K562 (cell line): ENCODE measurements around the gene RNFT2. TPM values are rescaled to one million over a fixed set of nuclear protein-coding genes. Genes with fewer than 3 reads are reported as not detected.

Experiments used
- BMI1 ChIP-seq: fragments of 150-350 bp; IDR thresholded peaks from 2 replicates; pipeline ENCODE4 v1.6.1; 2014; ENCODE audit warnings: low read length
- CHD1 ChIP-seq: fragments of 200-600 bp; sonication (generic); IDR thresholded peaks from one replicate; pipeline ENCODE4 v1.6.1; 2012; ENCODE audit warnings: mild to moderate bottlenecking, moderate library complexity, low read length, inconsistent platforms
- L3MBTL2 ChIP-seq: fragments of 450-650 bp; IDR thresholded peaks from 2 replicates; pipeline ENCODE4 v1.6.1; 2016; ENCODE audit warnings: mild to moderate bottlenecking, moderate library complexity
- PHF8 ChIP-seq: fragments of 200-600 bp; sonication (generic); IDR thresholded peaks from 2 replicates; pipeline ENCODE4 v1.6.1; 2012; ENCODE audit warnings: mixed run types, mild to moderate bottlenecking, inconsistent platforms, low read length, moderate library complexity, borderline replicate concordance
- POLR2AphosphoS5 ChIP-seq: IDR thresholded peaks from 2 replicates; pipeline ENCODE4 v1.6.1; 2011; ENCODE audit warnings: mild to moderate bottlenecking, low read depth, low read length, moderate library complexity; ENCODE audit not compliant: control insufficient read depth, insufficient read depth
- SMARCE1 ChIP-seq: fragments of 450-650 bp; IDR thresholded peaks from 2 replicates; pipeline ENCODE4 v1.7.1; 2016; ENCODE audit warnings: mild to moderate bottlenecking
- TBL1XR1 ChIP-seq, 2 experiments: IDR thresholded peaks; 2 replicates each; pipeline ENCODE4 v1.6.1; 2012; ENCODE audit warnings: improper control_type of control experiment in 2 of 2, low read length in 2 of 2, mild to moderate bottlenecking in 1 of 2
- ZBTB40 ChIP-seq, 2 experiments: fragments of 450-650 bp in 1 of 2; sonication (generic) in 1 of 2; formaldehyde crosslinking in 1 of 2; IDR thresholded peaks; 2 replicates each; pipeline versions ENCODE4 v1.7.1 to v1.9.0; 2016 to 2022; ENCODE audit warnings: inconsistent platforms in 1 of 2, mild to moderate bottlenecking in 1 of 2, missing genetic modification reagents in 1 of 2
- ZEB2 ChIP-seq: fragments of 450-650 bp; IDR thresholded peaks from 2 replicates; pipeline ENCODE4 v1.6.1; 2016
- ZMIZ1 ChIP-seq, 2 experiments: fragments of 150-350 bp in 1 of 2; IDR thresholded peaks; 2 replicates each; pipeline ENCODE4 v1.6.1; 2012 to 2016; ENCODE audit warnings: low read depth in 2 of 2, low read length in 2 of 2, mild to moderate bottlenecking in 1 of 2, moderate library complexity in 1 of 2
- ZNF133 ChIP-seq: fragments of 250-450 bp; sonication (Bioruptor Pico); IDR thresholded peaks from 2 replicates; pipeline ENCODE4 v1.4.0; 2020; ENCODE audit warnings: mild to moderate bottlenecking
- ZNF143 ChIP-seq: sonication (generic); formaldehyde crosslinking; IDR thresholded peaks from 2 replicates; pipeline ENCODE4 v1.9.0; 2022; ENCODE audit warnings: mild to moderate bottlenecking, missing genetic modification reagents
- ZNF354B ChIP-seq: fragments of 250-450 bp; sonication (Bioruptor Pico); IDR thresholded peaks from 2 replicates; pipeline ENCODE4 v1.4.0; 2020
- polyA plus RNA-seq, 8 experiments: library from polyadenylated mRNA; depleted of rRNA in 4 of 8; stranded (reverse) in 5 of 8; unstranded in 3 of 8; fragments of >200 nt; fragmentation: Nextera tagmentation in 2 of 8; fragmentation: Illumina TruSeq in 1 of 8; extraction: Ambion mirVana in 2 of 8; extraction: Trizol in 1 of 8; gene quantifications; 2 replicates each; pipeline versions ENCODE4 v1.2.1 to v1.2.3, GENCODE V29; 2011 to 2014; ENCODE audit warnings: inconsistent platforms in 1 of 8, missing spikeins in 1 of 8
- total RNA-seq, 7 experiments: library from RNA; depleted of rRNA in 6 of 7; stranded (reverse); fragments of >200 nt in 6 of 7; fragmentation: Illumina TruSeq in 2 of 7; extraction: Trizol in 2 of 7; gene quantifications; 2 replicates each; pipeline versions ENCODE4 v1.2.1 to v1.2.3, GENCODE V29; 2011 to 2021; ENCODE audit warnings: low replicate concordance in 1 of 7

The RNFT2 gene
- total and polyA plus RNA-seq, 9 of the 15 experiments (the other 6 are each of a cell fraction or from before 2014, with no cell fraction given), result 3.6 to 26.3 (median 9.5) TPM

- peak; percentile 68 for TF ChIP-seq ZBTB40 (IDR thresholded peaks at IDR 0.05)
- TF ChIP-seq ZBTB40 (CRISPR knock-in tag; IDR thresholded peaks at IDR 0.05), result no peak
- TF ChIP-seq PHF8, result peak; percentile 90; the same call in 1 of the 2 replicates
- peak; percentile 88 for TF ChIP-seq L3MBTL2
- TF ChIP-seq TBL1XR1 (IDR thresholded peaks at IDR 0.05; ENCODE audit: low read length in 2 of 2), result no peak
- no peak; a peak in 1 of 4 replicates for TF ChIP-seq ZMIZ1 (IDR thresholded peaks at IDR 0.05; ENCODE audit: low read depth in 2 of 2, low read length in 2 of 2)
- no peak for TF ChIP-seq CHD1
- peak; percentile 62 for TF ChIP-seq ZEB2
- TF ChIP-seq ZNF143, result no peak
- no peak for TF ChIP-seq SMARCE1
- no peak for TF ChIP-seq ZNF133 (CRISPR knock-in tag)
- no peak for TF ChIP-seq ZNF354B (CRISPR knock-in tag)
- TF ChIP-seq POLR2AphosphoS5, result peak; percentile 36; the same call in 1 of the 2 replicates
- no peak for TF ChIP-seq BMI1
These were observed at the start of gene RNFT2, which contains the start of gene SPRING1 (continued) for GRCh38 chr12:116737774-116738657.
